Muscle of leg (tissue), 16 donors: ENCODE data around the gene EFHB. TPM values are rescaled to one million over a fixed set of nuclear protein-coding genes. Genes with fewer than 3 reads are reported as not detected.
"Not testable (repeated sequence)": the region's sequence is repeated elsewhere in the genome, so short reads cannot be mapped to it uniquely, and the experiment has no call there.

Source experiments
- DNase-seq: peaks from one replicate; pipeline ENCODE4 v3.0.0; 2013
- H3K27ac ChIP-seq: one replicate; pipeline ENCODE4 v1.5.1; 2013; ENCODE audit warnings: mild to moderate bottlenecking, low read length, control low read depth
- H3K27me3 ChIP-seq: one replicate; pipeline ENCODE4 v1.6.1; 2013; ENCODE audit warnings: low read length; ENCODE audit not compliant: control insufficient read depth, insufficient read depth
- H3K36me3 ChIP-seq: one replicate; pipeline ENCODE4 v1.6.1; 2013; ENCODE audit warnings: low read length; ENCODE audit not compliant: control insufficient read depth, insufficient read depth
- H3K4me1 ChIP-seq: one replicate; pipeline ENCODE4 v1.6.1; 2013; ENCODE audit warnings: low read length; ENCODE audit not compliant: control insufficient read depth, insufficient read depth
- H3K4me3 ChIP-seq: one replicate; pipeline ENCODE4 v1.5.1; 2013; ENCODE audit warnings: low read length, control low read depth
- H3K9me3 ChIP-seq: replicated peaks from 2 replicates; pipeline ENCODE4 v1.6.1; 2013; ENCODE audit warnings: low read depth, low read length; ENCODE audit not compliant: control insufficient read depth
- WGBS: methylation state at CpG from one replicate; pipeline ENCODE4 v1.1.5; 2013; ENCODE audit warnings: missing lambda C conversion rate; ENCODE audit not compliant: insufficient coverage; 5-methylcytosine and 5-hydroxymethylcytosine counted together
- long read RNA-seq, 11 donors: transcript quantifications; one replicate each; lab custom pipeline, GENCODE V29; 2026
- polyA plus RNA-seq, 8 donors: library from polyadenylated mRNA; unstranded; fragments of 120-200 nt; gene quantifications; one replicate each; pipeline versions ENCODE4 v1.2.1 to v1.2.3, GENCODE V29; 2013; ENCODE audit warnings: inconsistent platforms in 1 of 8, low replicate concordance in 1 of 8; ENCODE audit not compliant: insufficient read length in 8 of 8, insufficient read depth in 1 of 8
- total RNA-seq: library from RNA; stranded (reverse); fragments of 120-200 nt; gene quantifications from one replicate; pipeline ENCODE4 v1.2.4, GENCODE V29; 2013

Gene EFHB
- total RNA-seq (0.89 TPM), polyA plus RNA-seq (1 to 10 TPM in 3 of 8 donors, under 1 TPM in 5; 0.47 to 2.2 (median 0.87) TPM)
- long read RNA-seq, donor 1 = 0 reads
- long read RNA-seq, donor 2 = 0 reads
- long read RNA-seq, donor 3 = 0 reads
- long read RNA-seq, donor 4 = 0 reads
- long read RNA-seq, donor 5 = 0 reads
- long read RNA-seq, donor 6 = 0 reads
- long read RNA-seq, donor 7 = 0 reads
- long read RNA-seq, donor 8 = 0 reads
- long read RNA-seq, donor 9 = 0 reads
- long read RNA-seq, donor 10 = 0 reads
- long read RNA-seq, donor 11 = 0 reads

DNA sequence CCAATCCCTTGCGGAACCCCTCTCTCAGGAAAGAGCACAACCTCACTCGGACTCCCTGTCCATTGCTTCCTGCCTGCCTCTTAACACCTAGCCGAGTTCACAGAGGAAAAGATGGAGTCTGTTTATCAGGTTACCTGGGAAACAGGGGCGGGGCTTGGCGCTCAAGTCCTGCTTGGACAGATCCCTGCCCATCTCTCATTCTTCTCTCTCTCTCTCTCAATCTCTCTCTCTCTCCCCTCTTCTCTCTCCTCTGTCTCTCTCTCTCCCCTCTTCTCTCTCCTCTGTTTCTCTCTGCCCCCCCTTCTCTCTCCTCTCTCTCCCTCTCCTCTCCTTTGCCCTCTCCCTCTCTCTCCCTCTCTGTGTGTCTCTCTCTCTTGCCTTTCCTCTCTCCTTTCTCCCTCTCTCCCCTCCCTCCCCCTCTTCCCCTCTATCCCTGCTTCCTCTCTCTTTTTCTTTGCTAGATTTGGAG, at the start of gene EFHB:
Gene EFHB, minus strand, starts transcription at position 120 of the 469 bp plus-strand sequence. CDS start 199 bp downstream, outside the sequence.
- WGBS = 26% methylated on average over 4 of the region's 5 CpGs
- peaks cover 4% of the 10 kb centered on the region for H3K27me3 ChIP-seq
- DNase-seq = peak; percentile 35

GRCh38 chr3:19972054-19972453, 38.0 kb upstream of the EFHB start:
- peaks cover 14% of the 10 kb centered on the region for H3K36me3 ChIP-seq
- no peaks in the 10 kb centered on the region for H3K9me3 ChIP-seq
- H3K4me1 ChIP-seq = no peaks in the 10 kb centered on the region
- H3K27ac ChIP-seq = no peak overlapping the region
- no peak overlapping the region for H3K4me3 ChIP-seq
- no peak for DNase-seq
- no CpG with 5 or more reads among the region's 3 CpGs for WGBS
- H3K27me3 ChIP-seq = no peaks in the 10 kb centered on the region

More for the DNA sequence above, at the start of gene EFHB:
- Histone ChIP-seq H3K27ac (no peak within 1 kb of the TSS), H3K4me1 (no peaks in the 10 kb centered on the region), H3K36me3 (no peaks in the 10 kb centered on the region), H3K9me3 (no peaks in the 10 kb centered on the region), H3K4me3 (no peak within 1 kb of the TSS)

DNA sequence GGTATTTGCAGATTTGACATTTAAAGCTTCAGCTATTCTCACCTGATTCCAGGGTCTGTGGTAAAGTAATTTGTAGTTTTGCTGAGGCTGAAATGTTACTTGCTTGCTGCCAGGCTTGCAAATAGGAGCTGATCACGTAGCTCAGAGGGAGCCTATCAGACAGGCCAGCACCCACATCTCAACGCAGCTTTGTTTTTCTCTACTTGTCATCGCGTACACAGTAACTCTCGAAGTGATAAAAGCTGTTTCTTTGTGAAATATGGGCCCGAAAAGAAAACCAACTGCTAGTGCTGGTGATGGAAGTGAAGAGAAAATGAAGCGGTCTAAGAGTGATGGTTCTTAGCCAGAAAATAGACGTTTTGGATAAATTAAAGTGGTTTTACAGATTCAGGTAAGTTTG, 36.3 kb upstream of the EFHB start:
- H3K4me1 ChIP-seq = no peaks in the 10 kb centered on the region

DNA sequence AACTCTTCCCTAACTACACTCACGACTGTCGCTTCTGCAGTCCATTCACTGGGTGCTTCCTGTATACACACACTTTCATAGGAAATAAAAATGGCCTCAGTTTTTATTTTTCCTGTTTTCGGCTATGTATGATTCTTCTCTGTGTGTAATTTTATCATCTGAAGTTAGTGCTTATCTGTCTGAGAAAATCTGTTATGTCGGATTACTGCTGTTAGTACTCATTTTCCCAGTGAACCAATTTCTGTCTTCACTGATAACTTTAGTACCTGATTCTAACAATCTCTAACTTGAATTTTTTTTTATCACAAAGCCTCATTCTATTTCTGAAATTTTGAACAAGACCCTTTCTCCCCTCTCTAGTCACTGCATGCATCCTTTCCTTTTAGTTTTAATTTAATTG, 33.8 kb upstream of the EFHB start:
- WGBS = 100% methylated on average over 1 of the region's 4 CpGs
- H3K4me1 ChIP-seq = no peaks in the 10 kb centered on the region

More for the DNA sequence above, 36.3 kb upstream of the EFHB start:
- H3K4me3 ChIP-seq = no peak overlapping the region
- H3K9me3 ChIP-seq = no peaks in the 10 kb centered on the region
- no peaks in the 10 kb centered on the region for H3K27me3 ChIP-seq
- no peak overlapping the region for H3K27ac ChIP-seq
- peak; percentile 22 for DNase-seq
- 89% methylated on average over 4 of the region's 8 CpGs for WGBS
- H3K36me3 ChIP-seq = peaks cover 12% of the 10 kb centered on the region

GRCh38 chr3:19967208-19967607, 33.2 kb upstream of the EFHB start:
- H3K4me3 ChIP-seq = no peak overlapping the region
- H3K27ac ChIP-seq = no peak overlapping the region
- no peaks in the 10 kb centered on the region for H3K27me3 ChIP-seq
- WGBS = no CpG with 5 or more reads among the region's 6 CpGs
- no peaks in the 10 kb centered on the region for H3K9me3 ChIP-seq
- peaks cover 4% of the 10 kb centered on the region for H3K36me3 ChIP-seq
- H3K4me1 ChIP-seq = no peaks in the 10 kb centered on the region
- no peak for DNase-seq

More for the DNA sequence above, 33.8 kb upstream of the EFHB start:
- Histone ChIP-seq H3K36me3 (peaks cover 4% of the 10 kb centered on the region), H3K4me3 (no peak overlapping the region), H3K27ac (no peak overlapping the region), H3K27me3 (no peaks in the 10 kb centered on the region), H3K9me3 (no peaks in the 10 kb centered on the region)
- DNase-seq = no peak

- Histone ChIP-seq H3K27ac (no peak overlapping the region), H3K4me1 (no peaks in the 10 kb centered on the region)
- 100% methylated on average over 1 of the region's 4 CpGs for WGBS
Measured at GRCh38 chr3:19961960-19962359, 27.9 kb upstream of the EFHB start.

DNA sequence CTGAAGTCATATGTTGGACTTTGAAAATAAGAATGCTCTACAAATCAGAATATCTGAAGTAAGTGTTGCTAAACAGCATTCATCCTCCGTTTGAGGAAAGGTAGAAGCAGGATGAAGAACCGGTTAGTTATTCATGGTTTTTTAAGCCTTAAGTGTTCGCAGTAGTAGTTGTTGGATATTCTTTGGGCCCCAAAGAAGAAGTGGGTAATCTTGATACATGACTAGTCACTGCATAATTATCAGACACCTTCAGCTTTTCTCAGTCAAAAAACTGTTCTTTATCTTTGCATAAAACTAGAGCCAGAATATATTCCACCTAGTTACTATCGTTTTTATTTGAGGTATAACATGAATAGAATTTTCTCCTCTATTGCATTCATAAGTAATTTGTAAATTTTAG, 26.7 kb upstream of the EFHB start:
- no peak overlapping the region for H3K27ac ChIP-seq
- peaks cover 6% of the 10 kb centered on the region for H3K36me3 ChIP-seq
- no peaks in the 10 kb centered on the region for H3K4me1 ChIP-seq
- no peaks in the 10 kb centered on the region for H3K27me3 ChIP-seq
- H3K9me3 ChIP-seq = no peaks in the 10 kb centered on the region
- DNase-seq = no peak
- WGBS = no CpG with 5 or more reads among the region's 4 CpGs
- H3K4me3 ChIP-seq = no peak overlapping the region

More at GRCh38 chr3:19961960-19962359, 27.9 kb upstream of the EFHB start:
- no peaks in the 10 kb centered on the region for H3K9me3 ChIP-seq
- peaks cover 9% of the 10 kb centered on the region for H3K36me3 ChIP-seq
- no peaks in the 10 kb centered on the region for H3K27me3 ChIP-seq
- DNase-seq = no peak
- H3K4me3 ChIP-seq = no peak overlapping the region

DNA sequence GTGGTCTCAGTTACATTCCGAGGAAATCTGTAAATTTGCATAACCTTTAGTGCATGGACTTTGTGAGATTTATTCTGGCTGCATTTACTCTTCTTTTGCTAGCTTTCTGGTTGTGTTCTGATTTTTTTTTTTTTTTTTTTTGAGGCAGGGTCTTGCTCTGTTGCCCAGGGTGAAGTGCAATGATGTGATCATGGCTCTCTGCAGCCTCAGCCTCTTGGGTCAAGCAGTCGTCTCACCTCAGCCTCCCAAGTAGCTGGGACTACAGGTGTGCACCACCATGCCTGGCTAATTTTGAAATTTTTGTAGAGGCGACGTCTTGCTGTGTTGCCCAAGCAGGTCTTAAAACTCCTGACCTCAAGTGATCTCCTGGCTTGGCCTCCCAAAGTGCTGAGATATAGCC, 25.5 kb upstream of the EFHB start:
- no peak overlapping the region for H3K4me3 ChIP-seq
- 100% methylated on average over 1 of the region's 4 CpGs for WGBS
- H3K27ac ChIP-seq = no peak overlapping the region
- H3K36me3 ChIP-seq = peaks cover 12% of the 10 kb centered on the region
- DNase-seq = no peak
- H3K27me3 ChIP-seq = no peaks in the 10 kb centered on the region
- H3K9me3 ChIP-seq = no peaks in the 10 kb centered on the region
- H3K4me1 ChIP-seq = no peaks in the 10 kb centered on the region

- DNase-seq, H3K9me3 ChIP-seq, H3K27me3 ChIP-seq, H3K4me3 ChIP-seq, H3K4me1 ChIP-seq, H3K27ac ChIP-seq: not testable (repeated sequence)
- H3K36me3 ChIP-seq = peaks cover 16% of the 10 kb centered on the region
- 84% methylated on average over 7 of the region's 9 CpGs for WGBS
Measured at GRCh38 chr3:19957354-19957753, 23.3 kb upstream of the EFHB start.

DNA sequence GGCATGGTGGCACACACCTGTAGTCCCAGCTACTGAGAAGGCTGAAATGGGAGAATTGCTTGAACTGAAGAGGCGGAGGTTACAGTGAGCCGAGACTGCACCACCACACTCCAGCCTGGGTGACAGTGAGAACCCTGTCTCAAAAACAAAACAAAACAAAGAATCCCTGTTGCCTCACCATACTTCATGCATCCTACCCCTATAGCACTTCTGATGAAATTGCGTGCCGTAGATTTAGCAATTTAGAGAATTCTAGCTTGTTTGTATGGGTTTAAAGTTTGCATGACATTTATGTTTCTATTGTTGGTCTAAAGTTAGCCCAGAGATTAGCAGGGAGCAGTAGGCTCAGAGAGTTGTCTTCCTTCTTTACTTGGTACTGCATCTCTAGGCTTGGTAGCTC, 20.7 kb upstream of the EFHB start:
- Histone ChIP-seq H3K36me3 (peaks cover 25% of the 10 kb centered on the region), H3K27me3 (no peaks in the 10 kb centered on the region), H3K9me3 (no peaks in the 10 kb centered on the region), H3K4me1 (peaks cover 1% of the 10 kb centered on the region), H3K4me3 (no peak overlapping the region), H3K27ac (no peak overlapping the region)
- WGBS = no CpG with 5 or more reads among the region's 4 CpGs
- DNase-seq = no peak
